ENCODE measurements around the gene LMBR1L.

Gene LMBR1L

DNA sequence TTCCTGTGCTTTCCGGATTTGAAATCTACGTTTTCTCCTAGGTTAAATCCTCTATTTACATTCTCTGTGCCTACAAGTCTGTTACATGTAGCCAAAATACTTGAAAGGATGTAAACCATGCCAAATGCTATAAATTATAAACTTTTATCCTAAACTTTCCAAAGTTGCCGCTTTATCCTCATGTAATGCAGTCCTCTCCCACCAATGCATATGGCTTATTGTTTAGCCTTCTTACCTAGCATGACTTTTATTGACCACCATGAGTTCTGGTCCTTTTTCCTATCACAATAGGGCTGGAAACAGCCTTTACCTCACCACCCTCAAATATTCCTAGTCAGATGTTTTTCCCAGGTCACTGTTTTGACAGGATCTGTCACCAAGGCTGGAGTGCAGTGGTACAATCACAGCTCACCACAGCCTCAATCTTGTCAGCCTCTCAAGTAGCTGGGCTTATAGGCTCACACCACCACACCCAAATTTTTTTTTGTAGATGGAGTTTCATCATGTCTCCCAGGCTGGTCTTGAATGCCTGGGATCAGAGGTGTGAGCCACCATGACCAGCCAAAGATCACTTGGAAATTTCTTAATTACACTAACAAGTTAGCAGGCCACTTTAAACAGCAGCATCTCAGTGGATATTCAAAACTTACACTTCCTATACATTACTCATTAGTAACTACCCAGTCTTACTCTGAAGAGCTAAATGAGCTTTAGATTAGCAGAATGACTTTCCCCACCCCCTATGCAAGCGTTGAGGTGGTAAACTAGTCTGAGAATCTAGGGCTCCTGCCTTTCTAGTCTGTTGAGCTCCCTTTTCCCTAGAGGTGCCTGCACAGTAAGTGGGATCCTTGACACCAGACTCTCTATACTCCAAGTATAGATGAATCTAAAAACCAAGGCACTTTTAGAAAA, 16.5 kb upstream of the LMBR1L start:
- no peak for DNase-seq (ENCODE audit: extremely low read depth, insufficient read length)
- no peaks in the 10 kb centered on the region for H3K27me3 ChIP-seq (replicated peaks; ENCODE audit: control insufficient read depth, insufficient read depth, low read length)

DNA sequence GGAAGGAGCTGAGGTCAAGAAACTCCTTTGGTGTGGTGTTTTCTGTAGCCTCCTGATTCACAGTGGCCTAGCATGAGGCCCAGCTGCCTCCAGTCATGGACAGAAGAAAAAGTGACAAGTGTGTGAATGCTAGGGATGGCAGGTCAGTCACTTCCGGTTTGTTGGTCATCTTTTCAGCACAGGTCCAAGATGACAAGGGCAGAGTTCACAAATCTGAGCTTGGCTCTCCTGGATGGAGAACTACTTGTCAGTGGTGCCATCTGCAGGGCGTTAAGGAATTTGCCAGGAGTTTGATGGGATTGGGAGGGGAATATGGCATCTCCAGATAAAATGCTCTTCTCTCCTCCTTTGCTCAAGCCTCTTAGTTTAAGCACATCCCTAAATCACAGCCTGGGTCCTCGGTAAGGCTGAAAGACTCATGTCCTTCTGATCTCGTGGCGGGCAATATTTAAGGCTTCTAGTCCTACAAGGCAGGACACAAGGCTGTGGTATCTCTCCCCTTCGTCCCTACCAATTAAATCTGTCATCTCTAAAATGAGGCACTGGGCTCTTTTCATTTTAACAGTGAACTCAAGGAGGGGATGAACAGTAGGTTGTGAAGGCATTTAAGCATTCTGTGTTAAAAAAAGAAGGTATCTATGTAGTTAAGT, 10.5 kb upstream of the LMBR1L start:
- no peak overlapping the region for H3K4me3 ChIP-seq (replicated peaks; ENCODE audit: low read depth, low read length)
- no peaks in the 10 kb centered on the region for H3K36me3 ChIP-seq (ENCODE audit: control insufficient read depth, insufficient read depth, low read length)
- no peaks in the 10 kb centered on the region for H3K27me3 ChIP-seq (replicated peaks; ENCODE audit: control insufficient read depth, insufficient read depth, low read length)
- TF ChIP-seq, protein P1, sequence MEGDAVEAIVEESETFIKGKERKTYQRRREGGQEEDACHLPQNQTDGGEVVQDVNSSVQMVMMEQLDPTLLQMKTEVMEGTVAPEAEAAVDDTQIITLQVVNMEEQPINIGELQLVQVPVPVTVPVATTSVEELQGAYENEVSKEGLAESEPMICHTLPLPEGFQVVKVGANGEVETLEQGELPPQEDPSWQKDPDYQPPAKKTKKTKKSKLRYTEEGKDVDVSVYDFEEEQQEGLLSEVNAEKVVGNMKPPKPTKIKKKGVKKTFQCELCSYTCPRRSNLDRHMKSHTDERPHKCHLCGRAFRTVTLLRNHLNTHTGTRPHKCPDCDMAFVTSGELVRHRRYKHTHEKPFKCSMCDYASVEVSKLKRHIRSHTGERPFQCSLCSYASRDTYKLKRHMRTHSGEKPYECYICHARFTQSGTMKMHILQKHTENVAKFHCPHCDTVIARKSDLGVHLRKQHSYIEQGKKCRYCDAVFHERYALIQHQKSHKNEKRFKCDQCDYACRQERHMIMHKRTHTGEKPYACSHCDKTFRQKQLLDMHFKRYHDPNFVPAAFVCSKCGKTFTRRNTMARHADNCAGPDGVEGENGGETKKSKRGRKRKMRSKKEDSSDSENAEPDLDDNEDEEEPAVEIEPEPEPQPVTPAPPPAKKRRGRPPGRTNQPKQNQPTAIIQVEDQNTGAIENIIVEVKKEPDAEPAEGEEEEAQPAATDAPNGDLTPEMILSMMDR (IDR thresholded peaks at IDR 0.05; ENCODE audit: insufficient read depth, low read length, poor library complexity, severe bottlenecking), result peak; percentile 23
- DNase-seq (ENCODE audit: extremely low read depth, insufficient read length), result no peak

More for the DNA sequence above, 16.5 kb upstream of the LMBR1L start:
- peaks cover 10% of the 10 kb centered on the region for H3K36me3 ChIP-seq (ENCODE audit: control insufficient read depth, insufficient read depth, low read length)
- TF ChIP-seq, protein P1 (IDR thresholded peaks at IDR 0.05; ENCODE audit: insufficient read depth, low read length, poor library complexity, severe bottlenecking), result no peak
- H3K4me3 ChIP-seq (replicated peaks; ENCODE audit: low read depth, low read length), result no peak overlapping the region

DNA sequence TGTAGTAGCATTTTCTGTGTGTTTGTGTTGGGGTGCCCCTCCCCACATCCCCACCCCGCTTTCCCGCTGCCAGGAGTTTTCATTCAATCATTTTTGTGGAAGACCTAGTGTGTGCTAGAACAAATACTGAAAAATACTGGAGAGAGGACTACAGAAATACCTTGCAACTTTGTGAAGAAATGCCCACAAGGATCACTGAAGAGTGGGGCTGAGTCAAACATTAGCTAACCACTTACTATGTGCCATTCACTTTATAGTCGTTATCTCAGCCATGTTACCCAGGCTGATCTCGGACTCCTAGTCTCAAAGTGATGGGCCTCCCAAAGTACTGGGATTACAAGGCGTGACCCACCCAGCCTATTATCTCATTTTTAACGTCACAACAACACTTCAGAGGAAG, 559 bp upstream of the LMBR1L start:
- H3K4me3 ChIP-seq (replicated peaks; ENCODE audit: low read depth, low read length), result peak overlapping the region; percentile 43
- DNase-seq (ENCODE audit: extremely low read depth, insufficient read length), result no peak
- no peaks in the 10 kb centered on the region; the same call in 1 of the 2 replicates for H3K36me3 ChIP-seq (ENCODE audit: control insufficient read depth, insufficient read depth, low read length)

DNA sequence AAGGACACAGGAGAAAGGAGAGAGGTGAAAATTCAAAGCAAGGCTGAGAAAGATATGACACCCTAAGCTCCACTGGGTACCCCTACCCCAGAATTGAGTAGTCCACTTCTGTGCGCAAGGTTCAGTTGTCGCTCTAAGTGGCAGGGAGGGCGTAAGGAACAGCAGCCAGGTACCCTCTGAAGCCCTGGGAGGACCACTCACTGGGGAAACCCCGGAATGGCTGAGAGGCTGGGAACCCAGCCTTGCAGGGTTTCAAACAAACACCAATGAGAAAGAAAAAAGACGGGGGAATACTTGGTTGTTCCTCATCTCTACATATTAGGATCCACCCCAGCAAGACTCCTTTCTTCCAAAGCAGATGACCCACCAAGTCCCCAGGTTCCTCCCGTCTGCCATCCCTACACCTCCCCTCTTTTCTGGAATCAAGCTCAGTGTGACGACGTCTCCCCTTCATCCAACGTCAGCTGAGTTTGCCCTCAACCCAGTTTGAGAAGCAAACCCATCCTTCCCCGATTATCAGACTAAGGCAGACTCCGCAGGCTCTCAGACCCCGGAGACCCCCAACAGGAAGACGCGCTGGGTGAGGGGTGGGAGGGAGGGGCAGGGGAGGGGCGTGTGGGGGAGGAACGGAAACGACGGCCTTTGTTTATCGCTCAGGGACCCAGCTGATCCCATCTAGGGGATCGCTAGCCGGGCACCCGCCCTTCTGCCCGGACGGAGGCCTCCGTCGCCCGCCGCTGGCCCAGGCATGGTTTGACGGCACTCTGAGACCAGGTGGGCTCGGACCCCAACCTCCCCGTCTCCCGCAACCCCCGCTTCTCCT, 795 bp downstream of the LMBR1L start:
- no peak for DNase-seq (ENCODE audit: extremely low read depth, insufficient read length)
- no peaks in the 10 kb centered on the region; the same call in 1 of the 2 replicates for H3K36me3 ChIP-seq (ENCODE audit: control insufficient read depth, insufficient read depth, low read length)
- no peaks in the 10 kb centered on the region for H3K27me3 ChIP-seq (replicated peaks; ENCODE audit: control insufficient read depth, insufficient read depth, low read length)
- peak overlapping the region; percentile 94 for H3K4me3 ChIP-seq (replicated peaks; ENCODE audit: low read depth, low read length)
- TF ChIP-seq, protein P1 (IDR thresholded peaks at IDR 0.05; ENCODE audit: insufficient read depth, low read length, poor library complexity, severe bottlenecking), result no peak

More for the DNA sequence above, 559 bp upstream of the LMBR1L start:
- no peaks in the 10 kb centered on the region for H3K27me3 ChIP-seq (replicated peaks; ENCODE audit: control insufficient read depth, insufficient read depth, low read length)
- TF ChIP-seq, protein P1 (IDR thresholded peaks at IDR 0.05; ENCODE audit: insufficient read depth, low read length, poor library complexity, severe bottlenecking), result no peak

DNA sequence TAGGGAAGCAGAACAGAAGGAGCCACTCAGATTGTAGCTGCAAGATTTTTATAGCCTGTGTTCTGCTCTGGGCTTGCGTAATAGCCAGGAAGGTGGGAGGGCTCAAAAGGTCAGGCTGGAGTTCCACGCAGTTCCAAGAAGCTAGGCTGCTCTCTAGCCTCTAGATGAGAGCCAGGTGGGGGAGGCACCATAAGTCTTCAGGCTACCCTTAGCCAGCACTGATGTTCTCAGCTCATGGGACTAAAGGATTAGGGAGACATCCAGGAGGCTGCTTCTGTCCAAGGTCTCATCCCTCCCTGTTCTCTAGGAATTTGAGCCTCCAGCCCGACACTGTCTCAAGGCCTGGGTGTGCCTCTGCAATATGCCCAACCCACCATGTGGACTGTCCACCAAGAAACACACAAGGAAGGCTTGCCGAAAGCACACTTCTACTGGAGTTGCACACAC, 1.7 kb downstream of the LMBR1L start:
- no peaks in the 10 kb centered on the region for H3K27me3 ChIP-seq (replicated peaks; ENCODE audit: control insufficient read depth, insufficient read depth, low read length)
- TF ChIP-seq, protein P1 (IDR thresholded peaks at IDR 0.05; ENCODE audit: insufficient read depth, low read length, poor library complexity, severe bottlenecking), result no peak
- peaks cover 2% of the 10 kb centered on the region for H3K36me3 ChIP-seq (ENCODE audit: control insufficient read depth, insufficient read depth, low read length)
- H3K4me3 ChIP-seq (replicated peaks; ENCODE audit: low read depth, low read length), result no peak overlapping the region
- DNase-seq (ENCODE audit: extremely low read depth, insufficient read length), result no peak
